ENCODE results near the gene MAML2.

DNA sequence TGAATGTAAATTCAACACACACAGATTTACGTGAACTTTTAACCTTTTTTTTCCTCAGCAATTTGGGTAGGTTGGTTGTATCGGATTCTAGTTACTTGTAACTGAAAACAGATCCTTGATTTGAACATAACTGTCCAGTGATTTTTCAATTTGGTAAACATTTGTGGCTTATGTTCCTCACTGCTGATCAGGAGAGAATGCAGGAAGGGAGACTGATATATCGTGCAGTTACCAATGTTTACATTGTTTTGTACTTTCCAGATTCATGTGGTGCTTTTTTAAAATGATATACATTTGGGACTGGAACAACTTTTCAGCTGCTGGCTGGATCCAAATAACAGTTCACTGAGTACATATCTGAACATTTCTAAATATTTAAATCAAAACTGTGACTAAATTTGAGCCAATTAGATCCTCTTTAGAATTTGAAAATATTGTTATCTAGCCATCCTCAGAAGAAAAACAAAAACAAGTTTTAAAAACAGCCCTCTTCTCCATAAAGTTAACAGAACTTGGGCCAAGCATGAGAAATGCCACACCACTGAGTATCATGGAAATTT lies 334.8 kb downstream of the MAML2 start:
- TF ChIP-seq, protein P1, sequence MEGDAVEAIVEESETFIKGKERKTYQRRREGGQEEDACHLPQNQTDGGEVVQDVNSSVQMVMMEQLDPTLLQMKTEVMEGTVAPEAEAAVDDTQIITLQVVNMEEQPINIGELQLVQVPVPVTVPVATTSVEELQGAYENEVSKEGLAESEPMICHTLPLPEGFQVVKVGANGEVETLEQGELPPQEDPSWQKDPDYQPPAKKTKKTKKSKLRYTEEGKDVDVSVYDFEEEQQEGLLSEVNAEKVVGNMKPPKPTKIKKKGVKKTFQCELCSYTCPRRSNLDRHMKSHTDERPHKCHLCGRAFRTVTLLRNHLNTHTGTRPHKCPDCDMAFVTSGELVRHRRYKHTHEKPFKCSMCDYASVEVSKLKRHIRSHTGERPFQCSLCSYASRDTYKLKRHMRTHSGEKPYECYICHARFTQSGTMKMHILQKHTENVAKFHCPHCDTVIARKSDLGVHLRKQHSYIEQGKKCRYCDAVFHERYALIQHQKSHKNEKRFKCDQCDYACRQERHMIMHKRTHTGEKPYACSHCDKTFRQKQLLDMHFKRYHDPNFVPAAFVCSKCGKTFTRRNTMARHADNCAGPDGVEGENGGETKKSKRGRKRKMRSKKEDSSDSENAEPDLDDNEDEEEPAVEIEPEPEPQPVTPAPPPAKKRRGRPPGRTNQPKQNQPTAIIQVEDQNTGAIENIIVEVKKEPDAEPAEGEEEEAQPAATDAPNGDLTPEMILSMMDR (IDR thresholded peaks at IDR 0.05) = no peak
- no peak for TF ChIP-seq EZH2phosphoT487 (IDR thresholded peaks at IDR 0.05)

All from neural progenitor cell (in vitro differentiated cells).